ENCODE results near the gene TMEM220. TPM values are rescaled to one million over a fixed set of nuclear protein-coding genes. Genes with fewer than 3 reads are reported as not detected.

The TMEM220 gene
- total RNA-seq, 1 experiment from 2014 or later = not detected

DNA sequence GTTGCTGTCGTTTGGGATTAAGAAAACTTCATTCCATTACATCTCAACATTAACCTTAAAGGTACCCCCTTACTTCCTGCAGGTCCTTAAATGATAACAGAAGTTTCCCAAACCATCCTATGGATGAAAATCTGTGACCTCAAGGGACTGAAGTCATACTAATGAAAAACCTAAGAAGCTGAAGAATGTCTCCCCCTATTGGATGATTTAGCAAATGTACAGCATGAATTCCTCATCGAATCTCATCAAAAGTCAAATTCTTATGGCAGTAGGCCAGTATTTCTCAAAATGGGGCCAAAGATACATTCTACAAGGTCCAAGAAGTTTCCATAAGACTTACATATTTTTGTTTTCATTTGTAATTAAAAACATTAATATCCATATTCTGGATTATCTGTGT, 46.0 kb downstream of the TMEM220 start:
- no peaks in the 10 kb centered on the region for H3K9me3 ChIP-seq (ENCODE audit: control insufficient read depth in 1 of 2, insufficient read depth in 1 of 2, low read depth in 1 of 2, low read length in 2 of 2)
- intact Hi-C loops (cut with micrococcal nuclease) = loop anchor here (5.0 kb wide), 1 partner anchor 387 kb away; no protein-coding TSS in a partner anchor
- no peak overlapping the region for H3K9ac ChIP-seq (ENCODE audit: low read length)
- H4K20me1 ChIP-seq (ENCODE audit: insufficient read depth) = no peaks in the 10 kb centered on the region
- H3K9me2 ChIP-seq (ENCODE audit: insufficient read depth) = no peaks in the 10 kb centered on the region
- H3K4me2 ChIP-seq (ENCODE audit: low read length) = no peak overlapping the region
- H3K4me1 ChIP-seq (ENCODE audit: control insufficient read depth in 1 of 2, insufficient read depth in 2 of 2, low read length in 2 of 2) = no peaks in the 10 kb centered on the region
- peaks cover 61% of the 10 kb centered on the region for H3K79me2 ChIP-seq (ENCODE audit: insufficient read depth, low read length)
- H3K27ac ChIP-seq (ENCODE audit: low read depth, low read length) = no peak overlapping the region
- POLR2A ChIA-PET = no interaction called here
- no peak overlapping the region for H3K4me3 ChIP-seq (replicated peaks in 1 of 2; ENCODE audit: low read depth in 1 of 2, low read length in 2 of 2)
- CTCF ChIA-PET = interaction anchor here (0.5 to 1.7 kb wide), 6 partner anchors 10 to 66 kb away, joined by 4 to 6 read pairs (median 4); no protein-coding TSS in a partner anchor
- no peak overlapping the region for H2AFZ ChIP-seq (ENCODE audit: low read depth, low read length, poor library complexity, severe bottlenecking)
- no TSS peak for BruUV-seq (replicated peaks)
- peak; percentile 28 for DNase-seq (ENCODE audit: low read depth, low spot score)
- no peaks in the 10 kb centered on the region for H3K27me3 ChIP-seq (ENCODE audit: insufficient read depth, low read length)
- peak; percentile 20 to 74 (median 62); a peak in 5 of 6 replicates for TF ChIP-seq CTCF (IDR thresholded peaks at IDR 0.05 in 2 of 3, conservative IDR thresholded peaks at IDR 0.05 in 1 of 3; ENCODE audit: borderline replicate concordance in 1 of 3, insufficient read depth in 1 of 3, low read depth in 2 of 3, low read length in 2 of 3)
- TF ChIP-seq EZH2 (IDR thresholded peaks at IDR 0.05) = no peak
- peak; percentile 31; the same call in 1 of the 2 replicates for TF ChIP-seq RAD21 (IDR thresholded peaks at IDR 0.05; ENCODE audit: low read depth)
- no peak for TF ChIP-seq ZNF274 (IDR thresholded peaks at IDR 0.05; ENCODE audit: low read depth, low read length)
- peaks cover 53 to 56% of the 10 kb centered on the region in 2 experiments for H3K36me3 ChIP-seq (ENCODE audit: control insufficient read depth in 1 of 2, insufficient read depth in 2 of 2, low read length in 2 of 2)
- RAD21 ChIA-PET (ENCODE audit: low non-redundant PET in 1 of 2, low total read pairs in 2 of 2, uncharacterized antibody in 2 of 2, unreplicated experiment in 2 of 2) = no interaction called here
- ATAC-seq = peak; percentile 67; the same call in 1 of the 2 replicates

- DNase-seq (ENCODE audit: low read depth, low spot score) = no peak
- no peak overlapping the region for H3K4me2 ChIP-seq (ENCODE audit: low read length)
- peaks cover 42% of the 10 kb centered on the region for H3K79me2 ChIP-seq (ENCODE audit: insufficient read depth, low read length)
- peaks cover 58 to 63% of the 10 kb centered on the region in 2 experiments for H3K36me3 ChIP-seq (ENCODE audit: control insufficient read depth in 1 of 2, insufficient read depth in 2 of 2, low read length in 2 of 2)
- H3K4me1 ChIP-seq (ENCODE audit: control insufficient read depth in 1 of 2, insufficient read depth in 2 of 2, low read length in 2 of 2) = no peaks in the 10 kb centered on the region
- TF ChIP-seq, protein P1, sequence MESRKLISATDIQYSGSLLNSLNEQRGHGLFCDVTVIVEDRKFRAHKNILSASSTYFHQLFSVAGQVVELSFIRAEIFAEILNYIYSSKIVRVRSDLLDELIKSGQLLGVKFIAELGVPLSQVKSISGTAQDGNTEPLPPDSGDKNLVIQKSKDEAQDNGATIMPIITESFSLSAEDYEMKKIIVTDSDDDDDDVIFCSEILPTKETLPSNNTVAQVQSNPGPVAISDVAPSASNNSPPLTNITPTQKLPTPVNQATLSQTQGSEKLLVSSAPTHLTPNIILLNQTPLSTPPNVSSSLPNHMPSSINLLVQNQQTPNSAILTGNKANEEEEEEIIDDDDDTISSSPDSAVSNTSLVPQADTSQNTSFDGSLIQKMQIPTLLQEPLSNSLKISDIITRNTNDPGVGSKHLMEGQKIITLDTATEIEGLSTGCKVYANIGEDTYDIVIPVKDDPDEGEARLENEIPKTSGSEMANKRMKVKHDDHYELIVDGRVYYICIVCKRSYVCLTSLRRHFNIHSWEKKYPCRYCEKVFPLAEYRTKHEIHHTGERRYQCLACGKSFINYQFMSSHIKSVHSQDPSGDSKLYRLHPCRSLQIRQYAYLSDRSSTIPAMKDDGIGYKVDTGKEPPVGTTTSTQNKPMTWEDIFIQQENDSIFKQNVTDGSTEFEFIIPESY (IDR thresholded peaks at IDR 0.05; ENCODE audit: extremely low read depth, insufficient replicate concordance, low read length) = no peak
- TF ChIP-seq CEBPB (IDR thresholded peaks at IDR 0.05; ENCODE audit: low read depth) (no peak), ELF1 (IDR thresholded peaks at IDR 0.05; ENCODE audit: borderline replicate concordance, low read depth) (no peak)
- TF ChIP-seq, protein P2, sequence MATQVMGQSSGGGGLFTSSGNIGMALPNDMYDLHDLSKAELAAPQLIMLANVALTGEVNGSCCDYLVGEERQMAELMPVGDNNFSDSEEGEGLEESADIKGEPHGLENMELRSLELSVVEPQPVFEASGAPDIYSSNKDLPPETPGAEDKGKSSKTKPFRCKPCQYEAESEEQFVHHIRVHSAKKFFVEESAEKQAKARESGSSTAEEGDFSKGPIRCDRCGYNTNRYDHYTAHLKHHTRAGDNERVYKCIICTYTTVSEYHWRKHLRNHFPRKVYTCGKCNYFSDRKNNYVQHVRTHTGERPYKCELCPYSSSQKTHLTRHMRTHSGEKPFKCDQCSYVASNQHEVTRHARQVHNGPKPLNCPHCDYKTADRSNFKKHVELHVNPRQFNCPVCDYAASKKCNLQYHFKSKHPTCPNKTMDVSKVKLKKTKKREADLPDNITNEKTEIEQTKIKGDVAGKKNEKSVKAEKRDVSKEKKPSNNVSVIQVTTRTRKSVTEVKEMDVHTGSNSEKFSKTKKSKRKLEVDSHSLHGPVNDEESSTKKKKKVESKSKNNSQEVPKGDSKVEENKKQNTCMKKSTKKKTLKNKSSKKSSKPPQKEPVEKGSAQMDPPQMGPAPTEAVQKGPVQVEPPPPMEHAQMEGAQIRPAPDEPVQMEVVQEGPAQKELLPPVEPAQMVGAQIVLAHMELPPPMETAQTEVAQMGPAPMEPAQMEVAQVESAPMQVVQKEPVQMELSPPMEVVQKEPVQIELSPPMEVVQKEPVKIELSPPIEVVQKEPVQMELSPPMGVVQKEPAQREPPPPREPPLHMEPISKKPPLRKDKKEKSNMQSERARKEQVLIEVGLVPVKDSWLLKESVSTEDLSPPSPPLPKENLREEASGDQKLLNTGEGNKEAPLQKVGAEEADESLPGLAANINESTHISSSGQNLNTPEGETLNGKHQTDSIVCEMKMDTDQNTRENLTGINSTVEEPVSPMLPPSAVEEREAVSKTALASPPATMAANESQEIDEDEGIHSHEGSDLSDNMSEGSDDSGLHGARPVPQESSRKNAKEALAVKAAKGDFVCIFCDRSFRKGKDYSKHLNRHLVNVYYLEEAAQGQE (IDR thresholded peaks at IDR 0.05; ENCODE audit: low read depth) = no peak
- POLR2A ChIA-PET = no interaction called here
- H3K9me2 ChIP-seq (ENCODE audit: insufficient read depth) = no peaks in the 10 kb centered on the region
- H3K4me3 ChIP-seq (replicated peaks in 1 of 2; ENCODE audit: low read depth in 1 of 2, low read length in 2 of 2) = no peak overlapping the region
- no peak for ATAC-seq
- RAD21 ChIA-PET (ENCODE audit: low non-redundant PET in 1 of 2, low total read pairs in 2 of 2, uncharacterized antibody in 2 of 2, unreplicated experiment in 2 of 2) = no interaction called here
- H3K9ac ChIP-seq (ENCODE audit: low read length) = no peak overlapping the region
- H4K20me1 ChIP-seq (ENCODE audit: insufficient read depth) = no peaks in the 10 kb centered on the region
- H3K27ac ChIP-seq (ENCODE audit: low read depth, low read length) = no peak overlapping the region
- CTCF ChIA-PET = interaction anchor here (0.7 kb wide), 1 partner anchor 35 kb away, joined by 3 read pairs; no protein-coding TSS in a partner anchor
- no peaks in the 10 kb centered on the region for H3K9me3 ChIP-seq (ENCODE audit: control insufficient read depth in 1 of 2, insufficient read depth in 1 of 2, low read depth in 1 of 2, low read length in 2 of 2)
- no peak overlapping the region for H2AFZ ChIP-seq (ENCODE audit: low read depth, low read length, poor library complexity, severe bottlenecking)
- intact Hi-C loops (cut with micrococcal nuclease) = loop anchor here (5.0 kb wide), 1 partner anchor 385 kb away; no protein-coding TSS in a partner anchor
- BruUV-seq (replicated peaks) = no TSS peak
- H3K27me3 ChIP-seq (ENCODE audit: insufficient read depth, low read length) = no peaks in the 10 kb centered on the region
Measured at GRCh38 chr17:10681866-10682446, 47.9 kb downstream of the TMEM220 start.
